Sigmoid colon (tissue), 4 donors: ENCODE measurements around the gene SPRR2F.

Source experiments
- CTCF ChIP-seq, 4 experiments: fragments of 450-650 bp in 3 of 4; fragments of 200-600 bp in 1 of 4; IDR thresholded peaks; one replicate each; pipeline ENCODE4 v1.5.1; 2016 to 2019; ENCODE audit warnings: antibody characterized with exemption in 4 of 4, mild to moderate bottlenecking in 3 of 4, moderate library complexity in 2 of 4
- EP300 ChIP-seq, 4 donors: sonication (generic); formaldehyde crosslinking; IDR thresholded peaks; one replicate each; pipeline ENCODE4 v1.6.1; 2017; ENCODE audit warnings: antibody characterized with exemption in 4 of 4
- POLR2AphosphoS5 ChIP-seq, 4 donors: sonication (generic); formaldehyde crosslinking; IDR thresholded peaks; one replicate each; pipeline ENCODE4 v1.6.1; 2017; ENCODE audit warnings: antibody characterized with exemption in 4 of 4

DNA sequence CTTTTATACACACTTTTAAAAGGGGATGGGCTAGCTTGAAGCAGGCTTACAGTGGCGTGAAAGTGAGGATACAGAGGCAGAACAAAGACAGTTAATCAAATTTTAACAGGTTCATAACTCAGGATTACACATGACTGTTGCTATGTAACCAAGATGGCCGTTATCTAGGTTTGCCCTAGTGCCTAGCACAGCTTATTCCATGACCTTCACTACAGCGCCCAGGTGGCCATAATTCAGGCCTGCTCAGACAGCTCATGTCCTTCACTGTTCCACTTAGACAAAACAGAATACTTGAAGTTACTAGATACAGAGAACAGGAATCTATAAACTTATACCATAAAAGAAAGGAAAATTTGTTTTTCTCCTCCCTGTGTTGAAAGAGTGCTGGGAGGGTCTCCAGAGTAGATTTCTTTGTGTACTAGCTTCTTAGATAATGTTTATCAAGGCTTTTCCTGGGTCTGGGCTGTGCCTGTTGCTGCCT lies 6.2 kb upstream of the SPRR2F start:
- no peak for TF ChIP-seq EP300 (IDR thresholded peaks at IDR 0.05)
- no peak for TF ChIP-seq CTCF (IDR thresholded peaks at IDR 0.05)
- no peak for TF ChIP-seq POLR2AphosphoS5 (IDR thresholded peaks at IDR 0.05)
